Myometrial cell (primary cell): ENCODE measurements around the gene ZNF599. TPM values are rescaled to one million over a fixed set of nuclear protein-coding genes. Genes with fewer than 3 reads are reported as not detected.

Experiments used
- total RNA-seq: library from RNA; depleted of rRNA; stranded (reverse); fragments of >200 nt; gene quantifications from 2 replicates; pipeline ENCODE4 v1.2.3, GENCODE V29; 2015

Gene ZNF599
- total RNA-seq = 13.5 and 14.4 TPM in 2 replicates

GRCh38 chr19:34772697-34773554 is at the start of gene ZNF599:
ZNF599 (minus strand) TSS chr19:34773215; CDS start chr19:34772841, 374 bp downstream.

GRCh38 chr19:34733746-34734536 is 39.1 kb downstream of the ZNF599 start, which contains the start of gene ZNF181:
ZNF181 (plus strand) TSS chr19:34734243; CDS start chr19:34735038, 795 bp downstream.

Other genes starting within 250 kb of the ZNF599 start
- gene SCGB2B2, start 96.1 kb downstream of the ZNF599 start, total RNA-seq = not detected in 2 replicates
- gene ZNF302, start 95.5 kb downstream of the ZNF599 start, total RNA-seq = 4.0 and 9.7 TPM in 2 replicates
- 4.3 and 11.8 TPM in 2 replicates for gene ZNF181, start 39.0 kb downstream of the ZNF599 start, total RNA-seq
- gene ZNF30, start 153.7 kb upstream of the ZNF599 start, total RNA-seq = 2.0 and 2.3 TPM in 2 replicates
- gene ZNF792, start 191.0 kb upstream of the ZNF599 start, total RNA-seq = 1.2 and 2.1 TPM in 2 replicates
- 28.0 and 33.1 TPM in 2 replicates for gene GRAMD1A, start 227.1 kb upstream of the ZNF599 start, total RNA-seq